HepG2 (cell line): ENCODE data around the gene PLCG1.

Experiments
- CBX1 ChIP-seq: IDR thresholded peaks from one replicate; pipeline ENCODE4 v1.6.1; 2016; ENCODE audit warnings: antibody characterized with exemption, low read depth
- FIP1L1 ChIP-seq: fragments of 200-400 bp; formaldehyde crosslinking; IDR thresholded peaks from 2 replicates; pipeline ENCODE4 v1.6.1; 2018; ENCODE audit warnings: low read depth, mild to moderate bottlenecking, low read length, moderate library complexity, borderline replicate concordance; ENCODE audit not compliant: insufficient read depth
- KDM2A ChIP-seq: sonication (generic); formaldehyde crosslinking; IDR thresholded peaks from 2 replicates; pipeline ENCODE4 v1.4.0; 2020; ENCODE audit warnings: low read depth, missing genetic modification reagents, borderline replicate concordance
- SP1 ChIP-seq, 2 experiments: fragments of 450-650 bp in 1 of 2; sonication (generic) in 1 of 2; formaldehyde crosslinking in 1 of 2; IDR thresholded peaks; 2 replicates each; pipeline versions ENCODE4 v1.4.0 to v1.6.1; 2016 to 2020; ENCODE audit warnings: missing genetic modification reagents in 1 of 2
- XBP1 ChIP-seq: sonication (generic); formaldehyde crosslinking; IDR thresholded peaks from 2 replicates; pipeline ENCODE4 v1.5.0; 2020; ENCODE audit warnings: missing genetic modification reagents
- YY1 ChIP-seq: IDR thresholded peaks from 2 replicates; pipeline ENCODE4 v1.6.1; 2011; ENCODE audit warnings: low read length, low read depth, moderate library complexity, mild to moderate bottlenecking; ENCODE audit not compliant: insufficient read depth, insufficient replicate concordance
- ZNF232 ChIP-seq: sonication (generic); formaldehyde crosslinking; IDR thresholded peaks from 2 replicates; pipeline ENCODE4 v1.4.0; 2020; ENCODE audit warnings: missing genetic modification reagents, borderline replicate concordance
- ZNF263 ChIP-seq: sonication (generic); formaldehyde crosslinking; IDR thresholded peaks from 2 replicates; pipeline ENCODE4 v1.4.0; 2020; ENCODE audit warnings: missing genetic modification reagents
- ZNF44 ChIP-seq: sonication (generic); formaldehyde crosslinking; IDR thresholded peaks from 2 replicates; pipeline ENCODE4 v1.5.1; 2020; ENCODE audit warnings: mild to moderate bottlenecking, missing genetic modification reagents
- TF ChIP-seq, protein P1 (sequence below): sonication (generic); formaldehyde crosslinking; conservative IDR thresholded peaks from 2 replicates; pipeline ENCODE4 v1.8.1; 2023; ENCODE audit warnings: missing genetic modification reagents
- TF ChIP-seq, protein P2 (sequence below): sonication (generic); formaldehyde crosslinking; IDR thresholded peaks from 2 replicates; pipeline ENCODE4 v1.8.1; 2022; ENCODE audit warnings: mild to moderate bottlenecking, missing genetic modification reagents
- TF ChIP-seq, protein P3 (sequence below): IDR thresholded peaks from 2 replicates; pipeline ENCODE4 v1.6.1; 2016; ENCODE audit warnings: low read depth, control low read depth
- TF ChIP-seq, protein P4 (sequence below): sonication (generic); formaldehyde crosslinking; IDR thresholded peaks from 2 replicates; pipeline ENCODE4 v1.5.0; 2020; ENCODE audit warnings: missing genetic modification reagents

DNA sequence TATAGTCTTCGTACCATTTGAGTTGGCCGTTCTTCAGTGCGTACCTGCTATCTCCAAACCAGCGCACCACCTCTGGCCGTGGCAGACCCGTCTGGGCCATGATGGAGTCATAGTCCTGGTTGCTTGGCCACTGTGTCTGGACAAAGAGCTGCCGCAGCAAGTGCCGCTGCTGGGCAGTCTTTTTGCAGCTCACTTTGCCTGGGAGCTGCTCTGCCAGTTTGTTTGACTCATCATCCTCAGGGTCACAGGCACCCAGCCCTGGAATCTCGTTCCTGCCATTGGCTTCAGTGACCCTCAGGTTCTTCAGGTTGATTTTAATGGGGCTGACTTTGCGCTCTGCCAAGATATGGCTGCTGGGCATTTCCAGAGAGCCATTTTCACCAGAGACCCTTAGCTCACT is 65.1 kb downstream of the PLCG1 start:
- TF ChIP-seq FIP1L1 (no peak), KDM2A (no peak), XBP1 (CRISPR knock-in tag) (no peak), ZNF44 (CRISPR knock-in tag) (no peak), YY1 (no peak), SP1 (IDR thresholded peaks at IDR 0.05) (no peak), SP1 (CRISPR knock-in tag; IDR thresholded peaks at IDR 0.05) (no peak), CBX1 (no peak), ZNF263 (CRISPR knock-in tag) (no peak), ZNF232 (CRISPR knock-in tag) (no peak)
- TF ChIP-seq, protein P1, sequence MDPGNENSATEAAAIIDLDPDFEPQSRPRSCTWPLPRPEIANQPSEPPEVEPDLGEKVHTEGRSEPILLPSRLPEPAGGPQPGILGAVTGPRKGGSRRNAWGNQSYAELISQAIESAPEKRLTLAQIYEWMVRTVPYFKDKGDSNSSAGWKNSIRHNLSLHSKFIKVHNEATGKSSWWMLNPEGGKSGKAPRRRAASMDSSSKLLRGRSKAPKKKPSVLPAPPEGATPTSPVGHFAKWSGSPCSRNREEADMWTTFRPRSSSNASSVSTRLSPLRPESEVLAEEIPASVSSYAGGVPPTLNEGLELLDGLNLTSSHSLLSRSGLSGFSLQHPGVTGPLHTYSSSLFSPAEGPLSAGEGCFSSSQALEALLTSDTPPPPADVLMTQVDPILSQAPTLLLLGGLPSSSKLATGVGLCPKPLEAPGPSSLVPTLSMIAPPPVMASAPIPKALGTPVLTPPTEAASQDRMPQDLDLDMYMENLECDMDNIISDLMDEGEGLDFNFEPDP (CRISPR knock-in tag): no peak
- TF ChIP-seq, protein P2, sequence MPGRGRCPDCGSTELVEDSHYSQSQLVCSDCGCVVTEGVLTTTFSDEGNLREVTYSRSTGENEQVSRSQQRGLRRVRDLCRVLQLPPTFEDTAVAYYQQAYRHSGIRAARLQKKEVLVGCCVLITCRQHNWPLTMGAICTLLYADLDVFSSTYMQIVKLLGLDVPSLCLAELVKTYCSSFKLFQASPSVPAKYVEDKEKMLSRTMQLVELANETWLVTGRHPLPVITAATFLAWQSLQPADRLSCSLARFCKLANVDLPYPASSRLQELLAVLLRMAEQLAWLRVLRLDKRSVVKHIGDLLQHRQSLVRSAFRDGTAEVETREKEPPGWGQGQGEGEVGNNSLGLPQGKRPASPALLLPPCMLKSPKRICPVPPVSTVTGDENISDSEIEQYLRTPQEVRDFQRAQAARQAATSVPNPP (CRISPR knock-in tag): no peak
- TF ChIP-seq, protein P3, sequence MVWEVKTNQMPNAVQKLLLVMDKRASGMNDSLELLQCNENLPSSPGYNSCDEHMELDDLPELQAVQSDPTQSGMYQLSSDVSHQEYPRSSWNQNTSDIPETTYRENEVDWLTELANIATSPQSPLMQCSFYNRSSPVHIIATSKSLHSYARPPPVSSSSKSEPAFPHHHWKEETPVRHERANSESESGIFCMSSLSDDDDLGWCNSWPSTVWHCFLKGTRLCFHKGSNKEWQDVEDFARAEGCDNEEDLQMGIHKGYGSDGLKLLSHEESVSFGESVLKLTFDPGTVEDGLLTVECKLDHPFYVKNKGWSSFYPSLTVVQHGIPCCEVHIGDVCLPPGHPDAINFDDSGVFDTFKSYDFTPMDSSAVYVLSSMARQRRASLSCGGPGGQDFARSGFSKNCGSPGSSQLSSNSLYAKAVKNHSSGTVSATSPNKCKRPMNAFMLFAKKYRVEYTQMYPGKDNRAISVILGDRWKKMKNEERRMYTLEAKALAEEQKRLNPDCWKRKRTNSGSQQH: no peak
- TF ChIP-seq, protein P4, sequence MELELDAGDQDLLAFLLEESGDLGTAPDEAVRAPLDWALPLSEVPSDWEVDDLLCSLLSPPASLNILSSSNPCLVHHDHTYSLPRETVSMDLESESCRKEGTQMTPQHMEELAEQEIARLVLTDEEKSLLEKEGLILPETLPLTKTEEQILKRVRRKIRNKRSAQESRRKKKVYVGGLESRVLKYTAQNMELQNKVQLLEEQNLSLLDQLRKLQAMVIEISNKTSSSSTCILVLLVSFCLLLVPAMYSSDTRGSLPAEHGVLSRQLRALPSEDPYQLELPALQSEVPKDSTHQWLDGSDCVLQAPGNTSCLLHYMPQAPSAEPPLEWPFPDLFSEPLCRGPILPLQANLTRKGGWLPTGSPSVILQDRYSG (CRISPR knock-in tag): no peak
